GM21423 (cell line): ENCODE measurements around the gene RBMS3.
"Not testable (repeated sequence)": the region's sequence is repeated elsewhere in the genome, so short reads cannot be mapped to it uniquely, and the experiment has no call there.

ENCODE experiments used
- ATAC-seq: cut with Tn5 transposase; IDR thresholded peaks from one replicate; pipeline ENCODE4 v1.9.1; 2021; ENCODE audit warnings: mild to moderate bottlenecking, moderate library complexity; ENCODE audit not compliant: unreplicated experiment

Gene RBMS3

GRCh38 chr3:29382409-29382808, 101.5 kb downstream of the RBMS3 start:
- no peak for ATAC-seq

- no peak for ATAC-seq
Measured at GRCh38 chr3:29382845-29383244, 102.0 kb downstream of the RBMS3 start.

GRCh38 chr3:29384640-29385039, 103.8 kb downstream of the RBMS3 start:
- ATAC-seq: no peak

GRCh38 chr3:29385046-29385830, 104.4 kb downstream of the RBMS3 start:
- ATAC-seq: no peak

- ATAC-seq: no peak
Measured at GRCh38 chr3:29389362-29389761, 108.5 kb downstream of the RBMS3 start.

GRCh38 chr3:29392625-29393388, 111.9 kb downstream of the RBMS3 start:
- ATAC-seq: no peak

GRCh38 chr3:29393946-29394345, 113.1 kb downstream of the RBMS3 start:
- ATAC-seq: not testable (repeated sequence)

GRCh38 chr3:29397406-29397805, 116.5 kb downstream of the RBMS3 start:
- ATAC-seq: no peak

GRCh38 chr3:29398787-29399186, 117.9 kb downstream of the RBMS3 start:
- ATAC-seq: no peak

GRCh38 chr3:29406291-29406832, 125.5 kb downstream of the RBMS3 start:
- no peak for ATAC-seq

- ATAC-seq: no peak
Measured at GRCh38 chr3:29408676-29409075, 127.8 kb downstream of the RBMS3 start.

GRCh38 chr3:29409409-29409808, 128.5 kb downstream of the RBMS3 start:
- ATAC-seq: no peak

GRCh38 chr3:29410220-29410619, 129.3 kb downstream of the RBMS3 start:
- no peak for ATAC-seq

- ATAC-seq: no peak
Measured at GRCh38 chr3:29410660-29411405, 130.0 kb downstream of the RBMS3 start.

GRCh38 chr3:29412110-29412509, 131.2 kb downstream of the RBMS3 start:
- ATAC-seq: no peak

GRCh38 chr3:29414468-29415224, 133.8 kb downstream of the RBMS3 start:
- ATAC-seq: no peak

GRCh38 chr3:29415482-29416223, 134.8 kb downstream of the RBMS3 start:
- no peak for ATAC-seq

GRCh38 chr3:29416514-29416913, 135.6 kb downstream of the RBMS3 start:
- ATAC-seq: no peak

GRCh38 chr3:29420106-29420505, 139.2 kb downstream of the RBMS3 start:
- no peak for ATAC-seq
